HepG2 (cell line): ENCODE measurements around the gene RBPJ. TPM values are rescaled to one million over a fixed set of nuclear protein-coding genes. Genes with fewer than 3 reads are reported as not detected.

Experiments used
- ATAC-seq: fragments of 200-7000 bp; cut with Tn5 transposase; 3 replicates; pipeline ENCODE4 v1.9.1; 2020; ENCODE audit warnings: mild to moderate bottlenecking, moderate library complexity
- BruUV-seq: library from RNA; stranded (reverse); fragments of 400-500 nt; replicated peaks from 2 replicates; lab custom pipeline; 2021; lab: Mats Ljungman, UMichigan
- CTCF ChIA-PET: fragments of 300-600 bp; formaldehyde crosslinking; extraction: SDS; loops from one replicate; lab custom pipeline; 2021; ENCODE audit warnings: low total read pairs, inconsistent platforms, low intra/inter-chr PET ratio; lab: Yijun Ruan, JAX
- POLR2A ChIA-PET: fragments of 350-600 bp; sonication (Branson Sonifier 250); formaldehyde crosslinking; loops from one replicate; lab custom pipeline; 2020; ENCODE audit warnings: antibody characterized with exemption, inconsistent platforms; lab: Yijun Ruan, JAX
- DNase-seq: peaks from one replicate; pipeline ENCODE4 v3.0.0-alpha.2; 2015; ENCODE audit warnings: low spot score
- FAIRE-seq: peaks from 3 replicates; lab custom pipeline; 2011; peaks lifted over from hg19 to GRCh38; lab: Jason Lieb, UNC
- H2AFZ ChIP-seq: one replicate; pipeline ENCODE4 v1.6.1; 2011; ENCODE audit warnings: low read length, inconsistent platforms
- H3K27ac ChIP-seq: fragments of 300-600 bp; 3 replicates; pipeline ENCODE4 v1.8.0; 2011; ENCODE audit warnings: mixed run types, mild to moderate bottlenecking, mixed read lengths, low read length, inconsistent platforms; ENCODE audit not compliant: insufficient read depth; ENCODE audit errors: extremely low read length
- H3K27me3 ChIP-seq, 2 experiments: fragments of 200-600 bp in 1 of 2; 2 replicates in 1 of 2; 3 replicates in 1 of 2; pipeline versions ENCODE4 v1.6.0 to v1.8.0; 2011; ENCODE audit warnings: low read length in 2 of 2, mild to moderate bottlenecking in 2 of 2, moderate library complexity in 2 of 2, inconsistent platforms in 1 of 2; ENCODE audit not compliant: insufficient read depth in 2 of 2, control insufficient read depth in 1 of 2
- H3K36me3 ChIP-seq, 2 experiments: fragments of 200-600 bp in 1 of 2; replicated peaks in 1 of 2; 2 replicates in 1 of 2; 3 replicates in 1 of 2; pipeline versions ENCODE4 v1.5.1 to v1.8.0; 2011; ENCODE audit warnings: low read length in 2 of 2, inconsistent platforms in 1 of 2; ENCODE audit not compliant: insufficient read depth in 2 of 2, control insufficient read depth in 1 of 2
- H3K4me1 ChIP-seq: 2 replicates; pipeline ENCODE4 v1.5.1; 2012; ENCODE audit warnings: low read length, inconsistent platforms; ENCODE audit not compliant: insufficient read depth
- H3K4me2 ChIP-seq: 2 replicates; pipeline ENCODE4 v1.6.0; 2011; ENCODE audit warnings: low read depth, low read length, inconsistent platforms
- H3K4me3 ChIP-seq, 3 experiments: fragments of 200-600 bp in 1 of 3; sonication (generic), shearing (Covaris generic) in 1 of 3; replicated peaks in 1 of 3; 2 replicates each; pipeline ENCODE4 v1.5.1; 2011 to 2016; ENCODE audit warnings: low read length in 3 of 3, inconsistent platforms in 2 of 3, low read depth in 2 of 3, mild to moderate bottlenecking in 2 of 3, control low read depth in 1 of 3, mixed read lengths in 1 of 3; ENCODE audit not compliant: insufficient read depth in 1 of 3
- H3K79me2 ChIP-seq: one replicate; pipeline ENCODE4 v1.6.1; 2011; ENCODE audit warnings: low read length, inconsistent platforms; ENCODE audit not compliant: insufficient read depth
- H3K9ac ChIP-seq: 2 replicates; pipeline ENCODE4 v1.6.0; 2011; ENCODE audit warnings: mild to moderate bottlenecking, low read depth, low read length, inconsistent platforms; ENCODE audit not compliant: insufficient read depth
- H3K9me3 ChIP-seq: 2 replicates; pipeline ENCODE4 v1.5.1; 2012; ENCODE audit warnings: mild to moderate bottlenecking, low read length
- H4K20me1 ChIP-seq: 2 replicates; pipeline ENCODE4 v1.6.0; 2011; ENCODE audit warnings: inconsistent platforms, mild to moderate bottlenecking, low read length, moderate library complexity; ENCODE audit not compliant: insufficient read depth
- CHD2 ChIP-seq: IDR thresholded peaks from 2 replicates; pipeline ENCODE4 v1.6.1; 2011; ENCODE audit warnings: low read depth, low read length, improper control_type of control experiment
- RNF219 ChIP-seq: sonication (generic); formaldehyde crosslinking; IDR thresholded peaks from 2 replicates; pipeline ENCODE4 v1.5.0; 2020; ENCODE audit warnings: mild to moderate bottlenecking, missing genetic modification reagents
- ZBTB39 ChIP-seq: sonication (generic); formaldehyde crosslinking; IDR thresholded peaks from 2 replicates; pipeline ENCODE4 v1.5.0; 2020; ENCODE audit warnings: missing genetic modification reagents
- ZFX ChIP-seq: sonication (generic); formaldehyde crosslinking; IDR thresholded peaks from 2 replicates; pipeline ENCODE4 v1.4.0; 2020; ENCODE audit warnings: mild to moderate bottlenecking, low read depth, missing genetic modification reagents, moderate library complexity
- ZNF44 ChIP-seq: sonication (generic); formaldehyde crosslinking; IDR thresholded peaks from 2 replicates; pipeline ENCODE4 v1.5.1; 2020; ENCODE audit warnings: mild to moderate bottlenecking, missing genetic modification reagents
- WGBS: methylation state at CpG from one replicate; pipeline ENCODE4 v1.1.6; 2017; ENCODE audit warnings: low lambda C conversion rate; 5-methylcytosine and 5-hydroxymethylcytosine counted together
- in situ Hi-C: cut with HindIII; loops from 2 replicates; pipeline ENCODE4 v1.10.0; 2017; ENCODE audit warnings: low pct_unique_long_range_greater_than_20kb; ENCODE audit not compliant: extremely low pct_ligation_motif_present
- intact Hi-C: fragments of 100-400 bp; cut with micrococcal nuclease; formaldehyde crosslinking; loops from one replicate; pipeline ENCODE4 v1.10.0; 2022; ENCODE audit not compliant: unreplicated experiment
- polyA plus RNA-seq, 8 experiments: library from polyadenylated mRNA; depleted of rRNA in 3 of 8; stranded (reverse) in 7 of 8; unstranded in 1 of 8; fragments of >200 nt; fragmentation: Illumina TruSeq in 4 of 8; extraction: Trizol in 4 of 8; gene quantifications; 2 replicates each; pipeline versions ENCODE4 v1.2.1 to v1.2.3, GENCODE V29; 2011 to 2016; ENCODE audit warnings: low read depth in 4 of 8, missing spikeins in 1 of 8, mixed read lengths in 1 of 8; ENCODE audit not compliant: insufficient read depth in 1 of 8
- total RNA-seq, 5 experiments: library from RNA; depleted of rRNA; stranded (reverse); fragments of >200 nt; fragmentation: Illumina TruSeq; extraction: Trizol; gene quantifications; 2 replicates each; pipeline ENCODE4 v1.2.3, GENCODE V29; 2016; ENCODE audit warnings: low read depth in 1 of 5

RBPJ gene
- total and polyA plus RNA-seq, 2 of the 13 experiments (the other 11 are each of a cell fraction or from before 2014, with no cell fraction given) = 25.9 to 33.2 TPM

GRCh38 chr4:26404743-26405206 lies 84.0 kb downstream of the RBPJ start:
- Histone ChIP-seq H3K4me3 (no peak overlapping the region), H3K4me1 (peaks cover 6% of the 10 kb centered on the region; the same call in 1 of the 2 replicates), H3K27me3 (no peaks in the 10 kb centered on the region; a peak in 1 of 5 replicates), H3K27ac (no peak overlapping the region), H3K9me3 (peaks cover 8% of the 10 kb centered on the region), H3K9ac (no peak overlapping the region), H3K36me3 (peaks cover 4 to 12% of the 10 kb centered on the region in 2 experiments; a peak in 3 of 5 replicates), H3K4me2 (no peak overlapping the region), H4K20me1 (no peaks in the 10 kb centered on the region), H2AFZ (no peak overlapping the region), H3K79me2 (no peaks in the 10 kb centered on the region)
- intact Hi-C loops = no loop called here
- ATAC-seq = no peak; the same call in 2 of the 3 replicates
- CTCF ChIA-PET = no interaction called here
- no TSS peak for BruUV-seq
- DNase-seq = no peak
- TF ChIP-seq ZNF44 (CRISPR knock-in tag) (no peak), ZBTB39 (CRISPR knock-in tag) (no peak), RNF219 (no peak), ZFX (no peak), CHD2 (no peak)
- WGBS = 92% methylated on average over 3 of the region's 3 CpGs
- no peak for FAIRE-seq
- POLR2A ChIA-PET = no interaction called here
- in situ Hi-C loops = loop anchor here (25.0 kb wide), 1 partner anchor 367 kb away; no protein-coding TSS in a partner anchor
